Measurements from ENCODE around the gene FRY.

DNA sequence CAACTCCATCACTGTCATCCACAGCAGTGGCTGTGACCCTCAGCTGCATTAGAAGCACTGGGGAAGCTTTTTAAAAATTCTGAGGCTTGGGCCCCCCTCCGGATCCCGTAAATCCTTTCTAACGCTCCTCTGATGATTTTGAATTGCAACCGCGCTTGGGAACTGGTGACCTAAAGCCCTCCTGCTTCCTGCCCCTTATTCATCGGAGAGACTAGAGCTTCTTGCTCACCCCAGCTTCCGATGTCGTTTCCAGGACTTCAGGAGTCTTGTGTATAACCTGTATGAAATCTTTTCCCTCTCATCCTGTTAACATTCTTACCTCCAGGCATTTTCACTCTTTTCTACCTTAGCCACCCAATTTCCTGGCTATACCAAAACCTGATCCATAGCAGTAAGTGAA lies 268.8 kb downstream of the FRY start:
- TF ChIP-seq, protein P1, sequence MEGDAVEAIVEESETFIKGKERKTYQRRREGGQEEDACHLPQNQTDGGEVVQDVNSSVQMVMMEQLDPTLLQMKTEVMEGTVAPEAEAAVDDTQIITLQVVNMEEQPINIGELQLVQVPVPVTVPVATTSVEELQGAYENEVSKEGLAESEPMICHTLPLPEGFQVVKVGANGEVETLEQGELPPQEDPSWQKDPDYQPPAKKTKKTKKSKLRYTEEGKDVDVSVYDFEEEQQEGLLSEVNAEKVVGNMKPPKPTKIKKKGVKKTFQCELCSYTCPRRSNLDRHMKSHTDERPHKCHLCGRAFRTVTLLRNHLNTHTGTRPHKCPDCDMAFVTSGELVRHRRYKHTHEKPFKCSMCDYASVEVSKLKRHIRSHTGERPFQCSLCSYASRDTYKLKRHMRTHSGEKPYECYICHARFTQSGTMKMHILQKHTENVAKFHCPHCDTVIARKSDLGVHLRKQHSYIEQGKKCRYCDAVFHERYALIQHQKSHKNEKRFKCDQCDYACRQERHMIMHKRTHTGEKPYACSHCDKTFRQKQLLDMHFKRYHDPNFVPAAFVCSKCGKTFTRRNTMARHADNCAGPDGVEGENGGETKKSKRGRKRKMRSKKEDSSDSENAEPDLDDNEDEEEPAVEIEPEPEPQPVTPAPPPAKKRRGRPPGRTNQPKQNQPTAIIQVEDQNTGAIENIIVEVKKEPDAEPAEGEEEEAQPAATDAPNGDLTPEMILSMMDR (conservative IDR thresholded peaks at IDR 0.05; ENCODE audit: low read length) = no peak
- no peak for TF ChIP-seq EZH2phosphoT487 (IDR thresholded peaks at IDR 0.05; ENCODE audit: borderline replicate concordance, low read depth, low read length)
